ENCODE data around the gene FAM169A. TPM values are rescaled to one million over a fixed set of nuclear protein-coding genes. Genes with fewer than 3 reads are reported as not detected.
A peak's percentile ranks its signal among the peaks of the same experiment; 100 is the strongest.
"Not testable (repeated sequence)": the region's sequence is repeated elsewhere in the genome, so short reads cannot be mapped to it uniquely, and the experiment has no call there.

The FAM169A gene
- total RNA-seq (10 to 100 TPM in 1 of 5 donors, 1 to 10 TPM in 2, under 1 TPM in 1, not detected in 1; under 0.01 to 11.2 (median 2.8) TPM), polyA plus RNA-seq (under 1 TPM; 0.25 to 0.35 (median 0.31) TPM)
- long read RNA-seq, donor 1 = 0 reads
- long read RNA-seq, donor 2 = 0 reads
- long read RNA-seq, donor 3 = 0 reads
- long read RNA-seq, donor 4 = 0 reads
- long read RNA-seq, donor 5 = 0 reads
- long read RNA-seq, donor 6 = 0 reads
- long read RNA-seq, donor 7 = 0 reads
- long read RNA-seq, donor 8 = 0 reads
- long read RNA-seq, donor 9 = 0 reads
- long read RNA-seq, donor 10 = 0 reads

- peak; percentile 58 to 84 for DNase-seq
- intact Hi-C loops (cut with DNase I; ENCODE audit: low total_unique reads) = no loop called here
- whole genome bisulfite sequencing, 5 donors = 0 to 1% (median 0%) methylated on average over 10 to 118 of the region's 119 CpGs
- no peak for TF ChIP-seq POLR2AphosphoS5 (IDR thresholded peaks at IDR 0.05)
- no peak for TF ChIP-seq POLR2A (IDR thresholded peaks at IDR 0.05)
- no peak for TF ChIP-seq CTCF (IDR thresholded peaks at IDR 0.05)
- TF ChIP-seq EP300 (IDR thresholded peaks at IDR 0.05) = no peak
- no peaks in the 10 kb centered on the region for H3K9me3 ChIP-seq
- no peaks in the 10 kb centered on the region for H3K36me3 ChIP-seq
- peaks cover 6 to 16% (median 14%) of the 10 kb centered on the region in 4 donors for H3K4me1 ChIP-seq
- H3K4me3 ChIP-seq = peak within 1 kb of the TSS; percentile 65 to 73 (median 69)
- peaks cover 0 to 29% (median 17%) of the 10 kb centered on the region in 3 donors for H3K27me3 ChIP-seq
- H3K27ac ChIP-seq = peak within 1 kb of the TSS in 3 of 5 donors; percentile 22 to 80 (median 56)
Measured at GRCh38 chr5:74865804-74866595, at the start of gene FAM169A. TSS of gene FAM169A (minus strand) at chr5:74866387. CDS start at chr5:74841676, 24,711 bp downstream.

- WGBS, 5 donors = 84 to 88% (median 84%) methylated on average over 1 of the region's 1 CpG
- intact Hi-C loops (cut with DNase I; ENCODE audit: low total_unique reads) = no loop called here
- Histone ChIP-seq H3K4me3 (no peak overlapping the region), H3K36me3 (no peaks in the 10 kb centered on the region), H3K4me1 (peaks cover 0 to 4% (median 0%) of the 10 kb centered on the region in 4 donors), H3K9me3 (no peaks in the 10 kb centered on the region), H3K27ac (no peak overlapping the region), H3K27me3 (peaks cover 0 to 6% (median 0%) of the 10 kb centered on the region in 3 donors)
- no peak for DNase-seq
- TF ChIP-seq POLR2A (IDR thresholded peaks at IDR 0.05) (no peak), CTCF (IDR thresholded peaks at IDR 0.05) (no peak), EP300 (IDR thresholded peaks at IDR 0.05) (no peak), POLR2AphosphoS5 (IDR thresholded peaks at IDR 0.05) (no peak)
Measured at GRCh38 chr5:74915488-74915887, 49.3 kb upstream of the FAM169A start.

- DNase-seq; H3K9me3 ChIP-seq; H3K4me1 ChIP-seq; H3K4me3 ChIP-seq; intact Hi-C loops (cut with DNase I; ENCODE audit: low total_unique reads); H3K27me3 ChIP-seq; H3K27ac ChIP-seq; H3K36me3 ChIP-seq: not testable (repeated sequence)
- 74 to 100% (median 80%) methylated on average over 1 to 2 of the region's 2 CpGs for WGBS, 5 donors
Measured at GRCh38 chr5:74911421-74911820, 45.2 kb upstream of the FAM169A start.

GRCh38 chr5:74909888-74910287, 43.7 kb upstream of the FAM169A start:
- H3K4me3 ChIP-seq; intact Hi-C loops (cut with DNase I; ENCODE audit: low total_unique reads); DNase-seq; H3K27ac ChIP-seq; H3K9me3 ChIP-seq; H3K36me3 ChIP-seq; H3K4me1 ChIP-seq; H3K27me3 ChIP-seq: not testable (repeated sequence)

GRCh38 chr5:74908237-74908636, 42.0 kb upstream of the FAM169A start:
- DNase-seq; H3K27me3 ChIP-seq; H3K36me3 ChIP-seq; intact Hi-C loops (cut with DNase I; ENCODE audit: low total_unique reads); H3K4me1 ChIP-seq; H3K9me3 ChIP-seq; H3K4me3 ChIP-seq; H3K27ac ChIP-seq: not testable (repeated sequence)
- WGBS, 5 donors = 90 to 95% (median 93%) methylated on average over 6 of the region's 6 CpGs

GRCh38 chr5:74904713-74905112, 38.5 kb upstream of the FAM169A start:
- intact Hi-C loops (cut with DNase I; ENCODE audit: low total_unique reads); DNase-seq; H3K27me3 ChIP-seq; H3K36me3 ChIP-seq; H3K4me3 ChIP-seq; H3K4me1 ChIP-seq; H3K9me3 ChIP-seq; H3K27ac ChIP-seq: not testable (repeated sequence)
- WGBS, 5 donors = 89 to 97% (median 94%) methylated on average over 4 of the region's 4 CpGs
